H1 (cell line): ENCODE data around the gene EPHB3. TPM values are rescaled to one million over a fixed set of nuclear protein-coding genes. Genes with fewer than 3 reads are reported as not detected.
A peak's percentile ranks its signal among the peaks of the same experiment; 100 is the strongest.

ENCODE experiments used
- BCL11A ChIP-seq, 2 experiments: IDR thresholded peaks; one replicate each; pipeline ENCODE4 v1.6.1; 2011; ENCODE audit warnings: low read depth in 2 of 2, low read length in 2 of 2, mild to moderate bottlenecking in 2 of 2
- GTF2F1 ChIP-seq: IDR thresholded peaks from 2 replicates; pipeline ENCODE4 v1.6.1; 2012; ENCODE audit warnings: low read depth, low read length, improper control_type of control experiment, borderline replicate concordance
- RAD21 ChIP-seq, 2 experiments: IDR thresholded peaks in 1 of 2; conservative IDR thresholded peaks in 1 of 2; 2 replicates each; pipeline ENCODE4 v1.6.1; 2011; ENCODE audit warnings: low read depth in 2 of 2, low read length in 2 of 2, improper control_type of control experiment in 1 of 2, inconsistent platforms in 1 of 2, mild to moderate bottlenecking in 1 of 2, moderate library complexity in 1 of 2
- SIN3A ChIP-seq, 2 experiments: IDR thresholded peaks in 1 of 2; conservative IDR thresholded peaks in 1 of 2; 2 replicates each; pipeline ENCODE4 v1.6.1; 2011 to 2012; ENCODE audit warnings: low read length in 2 of 2, improper control_type of control experiment in 1 of 2, low read depth in 1 of 2, mild to moderate bottlenecking in 1 of 2
- TAF1 ChIP-seq: IDR thresholded peaks from 2 replicates; pipeline ENCODE4 v1.6.1; 2011; ENCODE audit warnings: mild to moderate bottlenecking, low read depth, low read length
- polyA plus RNA-seq, 7 experiments: library from polyadenylated mRNA; depleted of rRNA in 3 of 7; stranded (reverse) in 5 of 7; unstranded in 2 of 7; fragments of >200 nt in 5 of 7; fragments of 200-250 nt in 2 of 7; gene quantifications; 1 replicate in 5 of 7; 2 replicates in 1 of 7; 4 replicates in 1 of 7; pipeline versions ENCODE4 v1.2.1 to v1.2.3, GENCODE V29; 2011 to 2013; ENCODE audit warnings: missing spikeins in 2 of 7, mixed read lengths in 2 of 7
- total RNA-seq: library from RNA; stranded (reverse); fragmentation: NEBNext Ultra II Directional; extraction: Animal tissue kit (Norgen Biotek cat#: 25700); gene quantifications from 2 replicates; pipeline ENCODE4 v1.2.1, GENCODE V29; 2021
- TF ChIP-seq, protein P1 (sequence below): fragments of 300-600 bp; sonication (generic); IDR thresholded peaks from 2 replicates; pipeline ENCODE4 v1.7.1; 2012; ENCODE audit warnings: low read length, moderate library complexity, mild to moderate bottlenecking, inconsistent platforms; ENCODE audit not compliant: insufficient replicate concordance
- TF ChIP-seq, protein P2 (sequence below): IDR thresholded peaks from 2 replicates; pipeline ENCODE4 v1.6.1; 2012; ENCODE audit warnings: inconsistent platforms

EPHB3 gene
- total and polyA plus RNA-seq, 2 of the 8 experiments (the other 6 are each of a cell fraction or from before 2014, with no cell fraction given): 0.41 to 0.91 TPM

DNA sequence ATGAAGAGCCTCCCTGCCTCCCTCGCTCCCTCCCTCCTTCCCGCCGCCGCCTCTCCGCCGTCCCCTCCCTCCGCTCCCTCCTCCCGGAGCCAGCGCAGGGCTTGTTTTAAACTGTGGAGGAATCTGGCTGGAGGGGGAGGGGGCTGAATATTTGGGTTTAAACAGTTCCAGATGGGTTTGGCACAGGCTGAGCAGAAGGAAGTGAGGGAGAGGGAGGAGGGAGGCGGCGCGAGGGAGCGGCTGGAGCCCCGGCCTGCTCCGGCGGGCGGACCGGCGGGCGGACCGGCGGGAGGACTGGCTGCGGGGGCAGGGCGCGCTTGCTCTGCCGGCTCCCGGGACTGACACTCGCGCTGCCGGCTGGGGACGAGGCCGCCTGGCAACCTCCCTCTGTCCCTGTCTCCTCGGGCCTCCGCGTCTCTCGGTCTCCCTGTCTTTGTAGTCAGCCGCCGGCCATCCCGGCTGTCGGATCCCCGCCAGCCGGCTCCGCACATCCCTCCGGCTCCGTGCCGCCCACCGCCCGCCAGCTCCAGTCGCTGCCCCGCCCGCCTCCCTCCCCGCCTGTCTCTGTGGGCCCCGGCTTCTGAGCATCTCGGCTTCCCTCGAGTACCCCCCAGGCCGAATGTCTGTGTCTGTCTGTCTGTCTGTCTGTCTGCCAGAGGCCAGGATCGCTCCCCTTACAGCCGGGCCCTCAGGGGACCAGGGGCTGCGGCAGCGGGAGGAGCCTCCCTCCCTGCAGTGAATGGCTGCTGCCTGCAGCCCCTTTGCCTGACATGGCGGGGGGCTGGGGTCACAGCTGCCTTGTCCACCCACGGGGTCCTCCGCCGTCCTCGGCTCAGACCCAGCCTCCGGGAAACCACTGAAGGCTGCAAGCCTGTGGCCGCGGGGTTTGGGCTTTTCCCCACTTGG is 7.6 kb downstream of the EPHB3 start (continued):
- TF ChIP-seq, protein P1, sequence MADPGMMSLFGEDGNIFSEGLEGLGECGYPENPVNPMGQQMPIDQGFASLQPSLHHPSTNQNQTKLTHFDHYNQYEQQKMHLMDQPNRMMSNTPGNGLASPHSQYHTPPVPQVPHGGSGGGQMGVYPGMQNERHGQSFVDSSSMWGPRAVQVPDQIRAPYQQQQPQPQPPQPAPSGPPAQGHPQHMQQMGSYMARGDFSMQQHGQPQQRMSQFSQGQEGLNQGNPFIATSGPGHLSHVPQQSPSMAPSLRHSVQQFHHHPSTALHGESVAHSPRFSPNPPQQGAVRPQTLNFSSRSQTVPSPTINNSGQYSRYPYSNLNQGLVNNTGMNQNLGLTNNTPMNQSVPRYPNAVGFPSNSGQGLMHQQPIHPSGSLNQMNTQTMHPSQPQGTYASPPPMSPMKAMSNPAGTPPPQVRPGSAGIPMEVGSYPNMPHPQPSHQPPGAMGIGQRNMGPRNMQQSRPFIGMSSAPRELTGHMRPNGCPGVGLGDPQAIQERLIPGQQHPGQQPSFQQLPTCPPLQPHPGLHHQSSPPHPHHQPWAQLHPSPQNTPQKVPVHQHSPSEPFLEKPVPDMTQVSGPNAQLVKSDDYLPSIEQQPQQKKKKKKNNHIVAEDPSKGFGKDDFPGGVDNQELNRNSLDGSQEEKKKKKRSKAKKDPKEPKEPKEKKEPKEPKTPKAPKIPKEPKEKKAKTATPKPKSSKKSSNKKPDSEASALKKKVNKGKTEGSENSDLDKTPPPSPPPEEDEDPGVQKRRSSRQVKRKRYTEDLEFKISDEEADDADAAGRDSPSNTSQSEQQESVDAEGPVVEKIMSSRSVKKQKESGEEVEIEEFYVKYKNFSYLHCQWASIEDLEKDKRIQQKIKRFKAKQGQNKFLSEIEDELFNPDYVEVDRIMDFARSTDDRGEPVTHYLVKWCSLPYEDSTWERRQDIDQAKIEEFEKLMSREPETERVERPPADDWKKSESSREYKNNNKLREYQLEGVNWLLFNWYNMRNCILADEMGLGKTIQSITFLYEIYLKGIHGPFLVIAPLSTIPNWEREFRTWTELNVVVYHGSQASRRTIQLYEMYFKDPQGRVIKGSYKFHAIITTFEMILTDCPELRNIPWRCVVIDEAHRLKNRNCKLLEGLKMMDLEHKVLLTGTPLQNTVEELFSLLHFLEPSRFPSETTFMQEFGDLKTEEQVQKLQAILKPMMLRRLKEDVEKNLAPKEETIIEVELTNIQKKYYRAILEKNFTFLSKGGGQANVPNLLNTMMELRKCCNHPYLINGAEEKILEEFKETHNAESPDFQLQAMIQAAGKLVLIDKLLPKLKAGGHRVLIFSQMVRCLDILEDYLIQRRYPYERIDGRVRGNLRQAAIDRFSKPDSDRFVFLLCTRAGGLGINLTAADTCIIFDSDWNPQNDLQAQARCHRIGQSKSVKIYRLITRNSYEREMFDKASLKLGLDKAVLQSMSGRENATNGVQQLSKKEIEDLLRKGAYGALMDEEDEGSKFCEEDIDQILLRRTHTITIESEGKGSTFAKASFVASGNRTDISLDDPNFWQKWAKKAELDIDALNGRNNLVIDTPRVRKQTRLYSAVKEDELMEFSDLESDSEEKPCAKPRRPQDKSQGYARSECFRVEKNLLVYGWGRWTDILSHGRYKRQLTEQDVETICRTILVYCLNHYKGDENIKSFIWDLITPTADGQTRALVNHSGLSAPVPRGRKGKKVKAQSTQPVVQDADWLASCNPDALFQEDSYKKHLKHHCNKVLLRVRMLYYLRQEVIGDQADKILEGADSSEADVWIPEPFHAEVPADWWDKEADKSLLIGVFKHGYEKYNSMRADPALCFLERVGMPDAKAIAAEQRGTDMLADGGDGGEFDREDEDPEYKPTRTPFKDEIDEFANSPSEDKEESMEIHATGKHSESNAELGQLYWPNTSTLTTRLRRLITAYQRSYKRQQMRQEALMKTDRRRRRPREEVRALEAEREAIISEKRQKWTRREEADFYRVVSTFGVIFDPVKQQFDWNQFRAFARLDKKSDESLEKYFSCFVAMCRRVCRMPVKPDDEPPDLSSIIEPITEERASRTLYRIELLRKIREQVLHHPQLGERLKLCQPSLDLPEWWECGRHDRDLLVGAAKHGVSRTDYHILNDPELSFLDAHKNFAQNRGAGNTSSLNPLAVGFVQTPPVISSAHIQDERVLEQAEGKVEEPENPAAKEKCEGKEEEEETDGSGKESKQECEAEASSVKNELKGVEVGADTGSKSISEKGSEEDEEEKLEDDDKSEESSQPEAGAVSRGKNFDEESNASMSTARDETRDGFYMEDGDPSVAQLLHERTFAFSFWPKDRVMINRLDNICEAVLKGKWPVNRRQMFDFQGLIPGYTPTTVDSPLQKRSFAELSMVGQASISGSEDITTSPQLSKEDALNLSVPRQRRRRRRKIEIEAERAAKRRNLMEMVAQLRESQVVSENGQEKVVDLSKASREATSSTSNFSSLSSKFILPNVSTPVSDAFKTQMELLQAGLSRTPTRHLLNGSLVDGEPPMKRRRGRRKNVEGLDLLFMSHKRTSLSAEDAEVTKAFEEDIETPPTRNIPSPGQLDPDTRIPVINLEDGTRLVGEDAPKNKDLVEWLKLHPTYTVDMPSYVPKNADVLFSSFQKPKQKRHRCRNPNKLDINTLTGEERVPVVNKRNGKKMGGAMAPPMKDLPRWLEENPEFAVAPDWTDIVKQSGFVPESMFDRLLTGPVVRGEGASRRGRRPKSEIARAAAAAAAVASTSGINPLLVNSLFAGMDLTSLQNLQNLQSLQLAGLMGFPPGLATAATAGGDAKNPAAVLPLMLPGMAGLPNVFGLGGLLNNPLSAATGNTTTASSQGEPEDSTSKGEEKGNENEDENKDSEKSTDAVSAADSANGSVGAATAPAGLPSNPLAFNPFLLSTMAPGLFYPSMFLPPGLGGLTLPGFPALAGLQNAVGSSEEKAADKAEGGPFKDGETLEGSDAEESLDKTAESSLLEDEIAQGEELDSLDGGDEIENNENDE: no peak
- TF ChIP-seq BCL11A (IDR thresholded peaks at IDR 0.05; ENCODE audit: low read depth in 2 of 2, low read length in 2 of 2) (no peak), SIN3A (conservative IDR thresholded peaks at IDR 0.05 in 1 of 2, IDR thresholded peaks at IDR 0.05 in 1 of 2; ENCODE audit: low read depth in 1 of 2, low read length in 2 of 2) (peak in 1 of 2 experiments; percentile 71; a peak in 2 of 4 replicates), RAD21 (IDR thresholded peaks at IDR 0.05 in 1 of 2, conservative IDR thresholded peaks at IDR 0.05 in 1 of 2; ENCODE audit: low read depth in 2 of 2, low read length in 2 of 2) (peak; percentile 2 to 20; a peak in 1 of 4 replicates), GTF2F1 (no peak), TAF1 (no peak)
- TF ChIP-seq, protein P2, sequence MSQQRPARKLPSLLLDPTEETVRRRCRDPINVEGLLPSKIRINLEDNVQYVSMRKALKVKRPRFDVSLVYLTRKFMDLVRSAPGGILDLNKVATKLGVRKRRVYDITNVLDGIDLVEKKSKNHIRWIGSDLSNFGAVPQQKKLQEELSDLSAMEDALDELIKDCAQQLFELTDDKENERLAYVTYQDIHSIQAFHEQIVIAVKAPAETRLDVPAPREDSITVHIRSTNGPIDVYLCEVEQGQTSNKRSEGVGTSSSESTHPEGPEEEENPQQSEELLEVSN: 0 out of 2 replicates have a peak, but pooled peaks have one; percentile 10
